EH (cell line): ENCODE results near the gene ADAM12.
"Not testable (repeated sequence)": the region's sequence is repeated elsewhere in the genome, so short reads cannot be mapped to it uniquely, and the experiment has no call there.

Experiments
- DNase-seq: peaks from one replicate; pipeline ENCODE4 v3.0.0-alpha.2; 2015; ENCODE audit warnings: low read depth

The ADAM12 gene

DNA sequence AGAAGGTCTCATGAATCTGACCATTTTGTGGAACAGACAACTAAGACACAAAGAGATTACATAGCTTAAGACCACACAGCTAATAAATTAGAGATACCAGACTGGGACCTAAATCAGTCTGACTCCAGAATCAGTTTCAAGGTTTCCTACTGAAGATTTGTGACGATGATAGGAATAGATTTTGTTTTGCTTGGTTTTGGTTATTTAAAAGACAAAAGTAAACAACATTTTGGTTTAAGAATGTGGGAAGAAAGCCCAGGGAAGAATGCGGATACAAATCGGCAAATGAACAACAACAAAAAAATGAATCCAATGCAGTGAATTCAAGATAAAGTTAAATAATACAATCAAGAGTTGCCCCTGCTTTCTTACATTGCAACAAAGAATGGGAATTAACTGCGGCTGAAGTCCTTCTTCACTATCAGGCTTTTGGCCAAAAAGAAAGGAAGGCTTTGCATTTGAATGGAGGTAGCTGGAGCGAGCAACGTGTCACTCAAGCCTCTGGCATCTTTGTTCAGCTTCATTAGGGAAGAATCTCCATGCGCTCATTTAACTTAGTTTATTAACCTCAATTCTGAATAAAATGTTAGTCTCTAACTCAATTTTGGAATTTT is 210.8 kb downstream of the ADAM12 start:
- DNase-seq: peak; percentile 65

DNA sequence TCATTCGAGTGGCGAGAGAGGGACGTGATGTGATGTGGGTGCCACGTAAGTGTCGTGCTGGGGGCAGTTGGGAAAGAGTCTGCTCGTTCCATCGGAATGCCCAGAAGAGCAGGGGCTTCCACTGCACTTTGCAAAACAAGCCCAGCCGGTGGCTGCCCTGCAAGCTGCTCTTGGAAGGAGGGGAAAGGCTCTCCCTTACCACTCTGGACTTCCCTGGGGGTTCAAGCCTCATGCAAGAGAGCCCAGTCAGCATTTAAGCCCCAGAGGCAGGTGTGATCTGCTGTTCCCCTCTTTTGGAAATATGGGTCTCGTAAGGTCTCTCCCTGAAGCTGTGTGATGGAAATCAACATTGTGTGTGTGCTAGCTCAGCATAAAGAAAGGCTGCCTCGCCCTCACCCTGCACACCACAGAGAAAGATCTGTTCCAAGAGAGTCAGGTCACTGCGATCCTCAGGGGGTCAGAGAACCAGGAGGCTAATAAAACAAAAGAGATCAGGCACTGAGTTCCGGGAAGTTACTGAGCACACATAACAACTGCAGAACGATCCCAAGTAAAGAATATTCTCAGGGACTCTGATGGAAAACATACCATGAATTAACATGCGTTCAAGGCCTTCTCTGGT is 212.5 kb downstream of the ADAM12 start:
- no peak for DNase-seq

DNA sequence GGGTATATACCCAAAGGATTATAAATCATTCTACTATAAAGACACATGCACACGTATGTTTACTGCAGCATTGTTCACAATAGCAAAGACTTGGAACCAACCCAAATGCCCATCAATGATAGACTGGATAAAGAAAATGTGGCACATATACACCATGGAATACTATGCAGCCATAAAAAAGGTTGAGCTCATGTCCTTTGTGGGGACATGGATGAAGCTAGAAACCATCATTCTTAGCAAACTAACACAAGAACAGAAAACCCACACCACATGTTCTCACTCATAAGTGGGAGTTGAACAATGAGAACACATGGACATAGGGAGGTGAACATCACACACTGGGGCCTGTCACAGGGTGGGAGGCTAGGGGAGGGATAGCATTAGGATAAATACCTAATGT is 215.5 kb downstream of the ADAM12 start:
- DNase-seq: not testable (repeated sequence)

DNA sequence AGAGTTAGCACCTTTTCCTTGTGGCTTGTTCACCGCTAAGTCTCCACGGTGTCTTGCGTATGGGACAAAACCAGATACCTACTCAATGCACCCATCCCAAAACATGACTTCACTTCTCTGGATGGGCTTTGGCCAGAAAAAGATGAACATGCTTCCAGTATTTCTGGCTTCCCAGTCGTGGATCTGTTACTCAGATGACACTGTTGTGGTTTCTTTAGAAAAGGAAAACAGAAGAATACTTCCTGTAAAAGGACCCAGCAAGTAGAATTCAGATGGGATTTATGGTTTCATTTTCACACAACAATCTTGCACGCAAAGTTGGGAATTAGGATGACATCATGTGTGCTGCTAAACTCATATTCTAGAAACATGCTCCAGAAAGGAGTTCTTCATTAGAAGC is 216.7 kb downstream of the ADAM12 start:
- peak; percentile 94 for DNase-seq

DNA sequence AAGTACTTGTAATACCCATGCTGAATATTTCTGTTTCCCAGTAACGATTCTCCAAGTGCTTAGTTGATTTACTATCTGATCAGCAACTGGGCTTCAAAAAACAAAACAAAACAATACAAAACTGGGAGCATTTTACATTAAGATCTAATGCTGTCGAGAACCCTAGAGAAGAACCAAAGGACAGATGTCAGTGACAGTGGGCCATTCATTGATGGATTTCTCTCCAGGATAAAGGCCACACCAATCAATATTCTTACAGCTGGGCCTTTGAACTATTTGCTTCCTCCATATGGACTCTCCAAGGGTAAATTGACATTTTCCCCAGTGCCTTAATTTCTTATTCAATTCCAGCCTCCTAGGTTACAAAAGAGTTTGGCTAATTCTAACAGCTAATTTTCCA is 217.5 kb downstream of the ADAM12 start:
- no peak for DNase-seq

DNA sequence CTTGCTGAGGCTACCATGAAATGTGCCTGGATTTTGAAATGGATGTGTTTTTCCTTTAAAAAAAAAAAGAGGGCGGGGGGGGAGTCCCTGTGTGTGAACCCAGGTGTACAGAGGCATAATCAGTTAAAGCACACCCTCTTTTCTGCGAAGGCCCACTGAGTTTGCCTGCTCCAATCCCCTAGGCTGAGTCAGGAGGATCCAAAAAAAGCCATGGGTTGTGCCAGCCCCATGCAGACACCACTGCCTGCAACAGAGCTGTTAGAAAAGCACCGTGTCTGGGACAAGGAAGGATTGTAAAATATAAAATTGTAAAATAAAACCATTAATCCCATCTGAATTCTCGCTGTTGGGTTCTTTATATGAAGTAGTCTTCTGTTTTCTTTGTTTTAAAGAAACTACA is 217.9 kb downstream of the ADAM12 start:
- no peak for DNase-seq

DNA sequence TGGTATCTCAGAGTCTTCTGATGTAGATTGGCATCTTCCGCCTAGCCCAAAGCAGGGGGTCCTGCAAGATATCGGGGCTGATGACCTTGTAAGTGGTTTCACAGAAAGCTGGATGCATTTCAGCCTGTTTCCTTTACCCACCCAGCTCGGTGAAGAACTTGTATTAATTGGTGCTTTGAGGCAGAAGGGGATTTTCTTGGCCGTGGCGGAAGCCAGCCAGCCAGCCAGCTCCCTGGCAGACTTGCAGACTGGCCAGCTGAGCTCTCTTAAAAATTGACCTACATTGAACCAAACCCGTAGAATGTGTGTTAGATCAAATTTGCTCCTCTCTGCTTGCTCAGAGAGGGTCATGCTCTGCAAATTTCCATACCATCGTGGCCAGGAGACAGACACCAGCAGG is 218.4 kb downstream of the ADAM12 start:
- DNase-seq: no peak

DNA sequence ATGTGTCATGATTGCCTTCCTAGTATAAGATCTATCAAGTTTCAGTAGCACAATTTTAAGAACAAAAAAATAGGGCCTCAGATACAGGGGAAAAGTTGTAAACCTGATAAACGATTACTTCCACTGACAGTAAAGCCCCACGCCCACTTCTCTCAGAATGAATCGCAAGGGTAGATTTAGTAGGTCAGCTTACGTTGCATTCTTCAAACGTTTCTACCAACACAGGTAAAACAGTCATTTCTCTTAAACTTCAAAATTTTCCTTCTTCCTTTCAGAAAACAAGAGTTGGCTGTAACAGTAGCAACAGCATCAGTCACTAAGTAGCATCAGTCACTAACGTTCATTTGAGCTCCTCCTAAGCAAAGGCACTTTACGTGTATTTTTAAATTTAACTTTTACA is 221.5 kb downstream of the ADAM12 start:
- DNase-seq: no peak

DNA sequence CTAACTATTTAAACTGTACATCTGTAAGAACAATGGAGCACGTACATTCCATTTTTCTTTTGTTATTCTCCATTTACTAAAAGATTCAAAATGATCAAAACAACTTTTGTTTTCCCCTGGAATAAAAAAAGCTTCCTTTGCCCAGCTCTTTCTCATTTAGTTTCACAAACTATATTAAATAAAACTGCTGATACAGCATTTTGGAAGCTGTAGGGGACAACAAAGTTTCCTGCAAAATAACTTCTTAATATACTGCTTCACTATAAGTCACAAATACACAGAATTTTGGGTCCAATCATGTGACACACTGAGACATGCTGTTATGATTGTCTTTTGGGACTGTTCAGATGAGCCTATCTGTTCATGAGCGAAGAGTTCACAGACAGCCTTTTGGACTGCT is 222.4 kb downstream of the ADAM12 start:
- DNase-seq: no peak

DNA sequence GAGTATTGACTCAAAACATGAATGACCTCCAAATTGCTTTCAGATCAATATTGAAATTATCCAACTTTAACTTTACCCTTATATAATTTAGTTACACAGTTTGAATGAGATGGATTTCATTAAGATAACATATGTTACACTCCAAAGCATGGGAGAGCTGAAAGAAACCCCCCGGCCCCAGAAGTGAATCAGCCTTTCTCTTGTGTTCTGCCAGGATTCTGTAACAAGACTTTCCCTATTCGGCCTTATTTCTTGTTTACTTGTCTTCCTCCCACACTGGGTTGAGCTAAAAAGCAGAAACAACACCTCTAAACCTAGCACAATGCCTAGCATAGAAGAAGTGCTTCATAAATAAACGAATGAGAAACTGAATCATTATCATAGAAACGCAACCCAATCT is 224.8 kb downstream of the ADAM12 start:
- no peak for DNase-seq

DNA sequence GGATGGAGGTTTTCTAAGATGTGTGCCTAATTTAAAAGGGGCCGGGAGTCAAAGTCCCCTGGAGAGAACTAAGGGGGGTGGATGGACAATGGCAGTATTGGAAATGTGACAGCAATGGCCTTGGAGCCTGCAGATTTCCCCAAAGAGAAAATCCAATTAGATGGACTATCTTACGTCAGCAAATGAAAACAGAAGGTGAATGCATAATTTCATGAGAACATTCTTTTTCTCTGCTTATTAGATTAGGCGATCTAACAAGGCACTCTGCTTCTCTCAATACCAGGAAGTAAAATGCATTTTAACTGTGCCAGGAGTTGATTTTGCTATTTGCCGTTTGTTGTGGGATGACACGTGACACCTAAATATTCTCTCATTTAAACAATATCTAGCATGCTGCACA is 226.6 kb downstream of the ADAM12 start:
- DNase-seq: no peak

DNA sequence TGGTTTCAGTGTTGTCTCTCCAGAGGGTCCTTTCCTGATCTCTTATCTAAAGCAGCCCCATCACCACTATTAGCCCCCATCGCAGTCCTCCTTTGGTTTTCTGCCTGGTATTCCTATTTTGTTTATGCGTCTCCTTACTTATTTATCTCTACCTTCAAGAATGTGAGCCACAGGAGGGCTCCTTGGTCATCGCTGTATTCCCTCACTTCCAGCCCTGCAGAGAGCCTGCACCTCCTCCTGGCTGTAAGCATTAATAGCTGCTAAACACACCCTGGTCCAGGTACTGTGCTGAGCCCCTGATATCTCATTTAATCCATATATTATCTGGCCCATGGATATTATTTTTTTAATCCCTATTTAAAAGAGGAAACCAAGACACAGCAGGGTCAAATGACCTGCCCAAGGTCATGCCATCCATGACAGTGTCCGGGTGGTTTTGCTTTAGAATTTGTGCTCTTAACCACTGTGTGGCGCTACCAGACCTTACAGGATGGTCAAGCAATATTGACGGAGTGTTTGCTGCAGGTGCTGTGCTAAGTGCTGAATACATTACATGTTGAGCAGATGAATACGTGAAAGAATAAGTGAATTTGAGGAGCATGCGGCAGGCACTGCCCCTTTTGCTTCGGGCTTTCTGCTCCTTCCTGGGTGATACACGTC is 227.2 kb downstream of the ADAM12 start:
- DNase-seq: peak; percentile 34

DNA sequence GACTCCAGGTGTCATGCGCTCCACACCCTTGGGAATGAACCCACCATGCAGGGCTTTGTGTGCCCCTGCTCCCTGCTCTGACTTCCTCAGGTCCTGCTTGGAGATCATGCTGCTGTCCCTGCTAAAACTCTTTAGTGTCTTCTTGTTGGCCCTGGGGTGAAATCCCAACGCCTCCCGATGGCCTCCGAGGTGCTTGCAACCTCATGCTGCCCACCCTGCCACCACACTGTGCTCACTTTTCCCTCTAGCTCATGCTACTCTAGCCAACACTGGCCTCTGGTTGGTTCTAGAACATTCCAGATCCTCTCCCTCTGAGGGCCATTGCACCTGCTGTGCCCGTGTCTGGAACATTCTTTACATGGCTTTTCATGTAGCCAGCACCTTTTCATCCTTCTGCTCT is 227.7 kb downstream of the ADAM12 start:
- DNase-seq: no peak

DNA sequence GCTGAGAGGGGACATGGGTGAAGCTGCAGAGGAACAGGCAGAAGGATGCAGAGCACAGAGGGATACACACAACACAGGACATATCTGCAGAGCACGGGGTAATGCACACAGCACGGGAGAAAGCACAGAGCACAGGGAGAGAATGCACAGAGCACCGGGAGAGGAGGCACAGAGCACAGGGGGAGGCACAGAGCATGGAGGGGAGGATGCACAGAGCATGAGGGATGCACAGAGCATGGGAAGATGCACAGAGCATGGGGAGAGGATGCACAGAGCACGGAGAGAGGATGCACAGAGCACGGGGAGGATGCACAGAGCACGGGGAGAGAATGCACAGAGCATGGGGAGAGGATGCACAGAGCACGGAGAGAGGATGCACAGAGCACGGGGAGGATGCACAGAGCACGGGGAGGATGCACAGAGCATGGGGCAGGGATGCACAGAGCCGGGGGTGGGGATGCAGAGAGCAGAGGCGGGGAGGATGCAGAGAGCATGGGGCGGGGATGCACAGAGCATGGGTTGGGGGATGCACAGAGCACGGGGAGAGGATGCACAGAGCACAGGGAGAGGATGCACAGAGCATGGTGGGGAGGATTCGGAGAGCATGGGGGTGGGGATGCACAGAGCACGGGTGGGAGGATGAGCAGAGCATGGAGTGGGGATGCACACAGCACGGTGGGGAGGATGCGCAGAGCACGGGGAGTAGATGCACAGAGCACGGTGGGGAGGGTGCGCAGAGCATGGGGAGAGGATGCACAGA is 230.0 kb downstream of the ADAM12 start:
- no peak for DNase-seq

DNA sequence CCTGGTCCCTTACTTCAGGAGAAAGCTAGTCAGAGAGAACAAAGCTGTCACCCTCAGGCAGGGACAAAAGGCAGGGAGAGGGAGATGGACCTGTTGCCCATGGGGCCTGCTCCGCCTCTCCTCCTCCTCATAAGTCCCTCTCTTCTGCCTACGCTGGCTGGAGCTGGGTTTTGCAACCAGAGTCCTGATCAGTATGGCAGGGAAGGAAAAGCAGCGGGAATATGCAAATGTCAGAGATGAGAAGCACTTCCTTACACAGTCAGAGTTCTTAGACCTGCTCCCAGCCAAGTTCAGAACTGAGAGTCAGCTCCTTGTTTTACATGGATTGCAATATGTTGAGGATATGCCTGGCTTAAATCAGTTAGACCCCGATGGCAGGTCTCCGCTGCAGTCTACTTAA is 231.1 kb downstream of the ADAM12 start:
- DNase-seq: no peak

DNA sequence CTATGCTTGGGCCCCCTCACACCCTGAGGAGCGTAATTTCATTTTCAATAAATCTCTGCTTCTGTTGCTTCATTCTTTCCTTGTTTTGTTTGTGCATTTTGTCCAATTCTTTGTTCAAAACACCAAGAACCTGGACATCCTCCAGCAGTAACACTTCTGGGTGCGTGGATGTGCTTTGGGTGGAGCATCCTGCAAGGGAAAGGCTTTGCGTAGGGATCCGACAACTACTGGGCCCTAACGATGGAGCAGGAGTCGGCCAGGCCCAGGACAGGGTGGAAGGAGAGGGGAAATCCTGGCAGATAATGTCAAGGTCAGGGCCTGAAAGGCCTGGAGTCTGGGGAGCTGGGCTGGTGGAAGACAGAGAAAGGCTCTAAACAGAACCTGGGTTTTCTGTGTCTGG is 231.8 kb downstream of the ADAM12 start:
- DNase-seq: no peak

DNA sequence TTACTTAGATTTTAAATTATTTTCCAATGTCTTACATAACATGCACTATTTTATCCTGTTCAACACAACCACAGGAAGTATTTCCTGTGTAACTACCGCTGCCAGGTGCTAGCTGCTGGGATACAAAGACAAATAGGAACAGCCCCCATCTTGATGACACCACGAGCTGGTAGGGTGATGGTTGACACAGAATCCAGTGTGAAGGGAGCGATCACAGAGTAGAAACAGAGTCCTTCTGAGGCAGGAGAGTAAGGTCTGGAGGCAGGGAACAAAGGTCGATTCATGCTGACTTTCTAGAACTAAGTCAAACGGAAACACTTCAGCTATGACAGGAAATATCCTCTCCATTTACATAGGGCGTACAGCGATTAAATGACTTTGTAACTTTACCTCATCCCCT is 232.3 kb downstream of the ADAM12 start:
- DNase-seq: no peak

DNA sequence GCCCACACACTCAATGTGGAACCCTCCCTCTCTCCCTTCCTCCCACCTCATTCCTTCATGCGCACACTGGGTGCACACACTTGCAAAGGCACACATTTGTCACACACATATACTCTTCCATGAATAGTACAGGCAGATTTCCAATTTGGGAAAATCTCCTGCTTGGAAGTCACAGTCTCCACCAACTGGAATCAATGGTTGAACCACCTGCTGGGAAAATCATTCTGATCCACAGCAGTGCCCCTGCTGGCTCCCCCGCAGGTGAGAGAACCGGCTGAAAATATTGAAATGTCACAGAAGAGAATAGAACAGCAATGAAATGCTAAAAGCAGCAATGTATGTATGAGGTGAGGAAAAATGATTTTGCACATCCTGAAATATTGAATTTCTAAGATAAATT is 232.7 kb downstream of the ADAM12 start:
- DNase-seq: no peak

DNA sequence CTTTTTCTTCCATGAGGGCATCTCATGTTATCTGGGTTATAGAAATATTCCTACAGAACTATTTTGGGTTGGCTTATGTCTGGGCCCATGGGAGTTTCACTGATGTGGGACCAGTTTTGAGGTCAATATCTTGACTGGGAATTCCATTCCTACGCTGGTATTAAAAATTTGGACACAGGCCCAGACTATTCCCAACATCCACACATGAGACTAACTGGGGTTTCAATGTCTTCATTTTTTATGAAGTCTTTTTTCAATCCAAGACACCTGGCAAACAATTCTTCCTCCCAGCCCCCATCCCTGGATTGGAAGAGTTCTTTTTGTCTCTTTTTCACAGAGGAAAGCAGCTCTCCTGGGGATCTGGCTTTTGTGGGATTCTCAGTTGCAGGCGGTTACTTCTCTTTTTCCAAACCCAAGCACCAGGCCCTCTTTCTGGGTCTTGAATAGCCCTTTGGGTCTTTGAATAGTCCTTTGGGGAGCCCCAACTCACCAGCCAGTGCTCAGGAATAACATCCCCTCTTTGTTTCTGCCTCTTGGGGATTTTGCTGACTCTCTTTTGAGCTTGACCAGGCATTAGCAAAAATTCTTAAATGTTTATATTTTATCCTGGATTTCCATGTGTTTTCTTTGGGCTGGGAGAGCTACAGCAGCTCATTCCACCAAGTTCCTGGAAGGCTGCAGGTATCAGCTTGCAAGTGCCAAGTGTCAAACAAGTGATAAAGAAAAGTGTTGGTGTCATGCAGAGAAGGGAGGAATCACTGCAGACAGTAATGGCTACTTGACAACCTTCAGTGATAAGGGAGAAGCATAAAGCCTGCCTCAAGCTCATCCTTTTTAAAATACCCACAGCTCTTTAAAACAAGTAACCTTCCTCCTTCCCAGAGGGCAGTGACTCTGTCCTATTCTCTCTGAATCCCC is 234.3 kb downstream of the ADAM12 start:
- peak; percentile 71 for DNase-seq

DNA sequence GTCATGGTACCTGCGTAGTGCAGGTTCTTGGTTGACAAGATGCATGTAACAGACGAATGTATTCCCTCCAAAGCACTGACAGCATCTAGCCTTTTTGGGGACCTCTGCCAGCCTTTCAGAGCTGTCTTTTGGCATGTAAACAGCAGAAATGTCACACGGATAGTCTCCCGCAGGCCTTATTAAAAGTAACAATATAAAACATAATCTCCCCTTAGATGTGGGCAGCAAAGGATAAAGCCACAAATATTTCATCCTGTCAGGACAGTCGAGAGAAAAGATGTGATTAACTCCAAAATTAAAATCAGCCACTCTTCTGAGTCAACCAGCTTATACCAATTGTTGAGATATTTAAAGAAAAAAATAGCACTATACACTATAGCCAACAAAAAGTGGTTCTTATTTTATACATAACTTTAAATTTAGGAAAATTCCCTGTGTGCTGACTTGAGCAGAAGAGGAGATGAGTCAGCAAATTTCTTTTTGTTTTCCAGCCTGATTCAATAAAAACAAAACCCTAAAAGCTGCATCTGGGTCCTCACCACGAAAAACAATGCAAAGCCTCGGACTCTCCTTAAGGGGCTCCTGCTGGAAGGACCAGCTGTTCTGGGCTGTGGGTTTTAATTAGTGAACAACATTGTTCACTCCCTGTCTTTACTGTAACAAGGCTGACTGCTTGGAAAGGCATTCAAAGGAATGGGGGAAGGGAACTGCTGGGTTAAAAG is 240.2 kb downstream of the ADAM12 start:
- DNase-seq: peak; percentile 82

DNA sequence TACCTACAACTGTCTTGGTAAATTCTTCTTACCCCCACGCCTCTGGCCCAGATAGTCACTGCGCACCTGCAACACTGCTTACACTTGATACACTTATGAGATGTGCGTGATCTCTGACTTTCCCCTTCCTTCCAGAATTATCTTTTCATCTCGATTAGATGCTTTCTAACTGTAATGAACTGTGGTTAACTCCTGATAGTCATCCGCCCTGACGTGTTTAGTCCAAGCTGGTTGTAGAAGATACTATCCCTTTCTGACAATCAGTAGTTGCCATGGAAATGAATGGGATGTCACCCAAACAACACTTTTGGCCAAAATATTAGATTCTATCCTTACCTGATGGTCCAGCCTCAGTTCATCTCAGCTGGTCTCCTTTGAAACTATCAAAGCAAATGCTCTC is 241.5 kb downstream of the ADAM12 start:
- DNase-seq: no peak
